GM12801 (cell line): ENCODE results near the gene ABCA13.

Experiments
- TF ChIP-seq, protein P1 (sequence below): IDR thresholded peaks from one replicate; pipeline ENCODE4 v1.5.1; 2011; ENCODE audit warnings: control low read depth; ENCODE audit not compliant: insufficient read length; ENCODE audit errors: extremely low read depth

The ABCA13 gene

DNA sequence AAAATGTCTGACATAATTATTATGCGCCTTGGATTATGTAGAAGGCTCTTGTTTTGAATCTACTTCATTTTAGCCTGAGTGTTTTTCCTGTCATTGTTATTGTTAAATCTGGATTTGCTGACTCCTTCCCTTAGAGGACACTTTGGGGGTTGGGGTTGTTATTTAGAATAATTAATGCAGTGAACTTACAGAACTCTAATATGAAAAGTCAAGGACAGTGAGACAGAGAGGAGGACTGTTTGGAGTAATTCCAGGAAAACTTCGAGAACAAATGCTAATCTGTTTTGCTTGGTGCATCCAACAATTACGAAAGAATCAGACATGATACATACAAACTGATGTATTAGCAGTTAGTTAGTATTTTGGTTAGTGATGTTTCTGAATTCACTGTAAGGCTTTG lies 146.1 kb downstream of the ABCA13 start:
- TF ChIP-seq, protein P1, sequence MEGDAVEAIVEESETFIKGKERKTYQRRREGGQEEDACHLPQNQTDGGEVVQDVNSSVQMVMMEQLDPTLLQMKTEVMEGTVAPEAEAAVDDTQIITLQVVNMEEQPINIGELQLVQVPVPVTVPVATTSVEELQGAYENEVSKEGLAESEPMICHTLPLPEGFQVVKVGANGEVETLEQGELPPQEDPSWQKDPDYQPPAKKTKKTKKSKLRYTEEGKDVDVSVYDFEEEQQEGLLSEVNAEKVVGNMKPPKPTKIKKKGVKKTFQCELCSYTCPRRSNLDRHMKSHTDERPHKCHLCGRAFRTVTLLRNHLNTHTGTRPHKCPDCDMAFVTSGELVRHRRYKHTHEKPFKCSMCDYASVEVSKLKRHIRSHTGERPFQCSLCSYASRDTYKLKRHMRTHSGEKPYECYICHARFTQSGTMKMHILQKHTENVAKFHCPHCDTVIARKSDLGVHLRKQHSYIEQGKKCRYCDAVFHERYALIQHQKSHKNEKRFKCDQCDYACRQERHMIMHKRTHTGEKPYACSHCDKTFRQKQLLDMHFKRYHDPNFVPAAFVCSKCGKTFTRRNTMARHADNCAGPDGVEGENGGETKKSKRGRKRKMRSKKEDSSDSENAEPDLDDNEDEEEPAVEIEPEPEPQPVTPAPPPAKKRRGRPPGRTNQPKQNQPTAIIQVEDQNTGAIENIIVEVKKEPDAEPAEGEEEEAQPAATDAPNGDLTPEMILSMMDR = no peak

DNA sequence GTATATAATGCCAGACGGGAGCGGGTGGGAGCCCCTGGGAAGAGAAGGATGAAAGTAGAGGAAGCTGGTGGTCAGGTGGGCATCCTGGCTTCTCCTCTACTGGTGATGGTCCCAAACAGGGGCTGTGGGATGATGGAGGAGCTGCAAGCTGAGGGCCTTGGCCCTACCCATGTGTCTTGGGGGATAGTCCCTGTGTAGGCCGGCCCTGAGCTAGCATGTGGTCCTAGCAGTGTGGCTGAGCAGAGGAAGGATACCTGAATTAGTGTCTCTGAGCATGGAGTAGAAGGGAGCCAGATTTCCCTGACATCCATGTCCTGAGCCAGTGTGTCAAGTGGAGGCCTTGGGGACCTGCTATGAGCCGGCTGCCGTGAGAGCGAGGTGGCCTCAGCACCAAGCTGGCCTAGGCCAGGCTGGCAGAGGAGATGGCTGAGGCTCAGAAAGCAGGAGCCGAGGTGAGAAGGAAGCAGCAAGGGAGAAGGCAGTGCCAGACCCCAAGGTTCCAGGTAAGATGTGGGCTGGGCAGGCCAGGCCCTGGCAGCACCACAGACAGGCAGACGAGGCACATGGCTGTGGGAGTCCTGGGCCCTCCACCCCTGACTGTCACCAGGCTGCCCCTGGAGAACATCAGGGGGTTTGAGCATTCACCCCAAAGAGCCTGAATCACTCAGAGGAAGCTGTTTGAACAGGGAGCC lies 150.2 kb downstream of the ABCA13 start:
- TF ChIP-seq, protein P1 = no peak

DNA sequence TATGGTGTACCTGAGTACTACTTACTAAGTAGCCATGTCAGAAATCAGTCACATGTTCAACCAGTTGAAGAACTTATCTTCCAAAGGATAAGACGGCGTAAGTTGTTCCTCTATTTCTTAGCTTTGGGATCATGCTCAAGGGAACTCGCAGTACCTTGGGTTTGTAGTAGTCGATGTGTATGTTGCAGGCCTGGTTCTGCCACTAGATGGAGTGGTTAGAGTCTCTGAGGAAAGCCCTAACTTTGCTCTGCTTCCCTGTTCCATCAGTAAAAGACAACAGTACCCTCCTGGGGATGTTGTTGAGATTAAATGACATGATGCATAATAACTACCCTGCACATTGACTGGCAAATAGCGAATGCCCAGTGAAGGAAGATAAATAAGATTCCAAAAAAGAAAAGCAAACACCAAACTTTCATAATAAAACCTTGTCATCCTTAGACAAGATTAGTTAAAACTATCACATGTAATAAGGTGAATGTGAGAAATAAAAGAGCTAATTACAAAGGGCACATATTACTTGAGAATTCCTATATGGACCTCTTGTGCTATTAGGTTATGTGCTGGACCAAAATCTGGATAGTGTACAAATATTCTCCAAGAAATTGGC lies 165.9 kb downstream of the ABCA13 start:
- TF ChIP-seq, protein P1 = no peak

DNA sequence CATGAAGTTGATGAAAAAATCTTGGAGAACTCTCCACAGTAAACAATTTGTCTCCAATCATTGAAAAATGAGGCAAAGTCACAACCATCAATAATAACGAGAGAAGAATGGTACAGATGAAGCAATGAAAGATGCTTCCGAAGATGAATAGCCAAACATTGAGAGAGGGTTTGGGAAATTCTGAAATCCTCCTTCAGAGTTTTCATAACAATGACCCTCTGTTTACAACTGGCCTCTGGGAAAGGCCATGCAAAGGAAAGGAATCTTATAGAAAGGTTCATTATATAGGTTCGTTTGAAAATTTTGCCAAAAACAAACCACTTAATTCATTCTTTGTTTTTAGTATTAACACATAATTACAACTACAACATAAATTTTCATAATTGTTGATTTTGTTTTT lies 166.5 kb downstream of the ABCA13 start:
- TF ChIP-seq, protein P1 = no peak

DNA sequence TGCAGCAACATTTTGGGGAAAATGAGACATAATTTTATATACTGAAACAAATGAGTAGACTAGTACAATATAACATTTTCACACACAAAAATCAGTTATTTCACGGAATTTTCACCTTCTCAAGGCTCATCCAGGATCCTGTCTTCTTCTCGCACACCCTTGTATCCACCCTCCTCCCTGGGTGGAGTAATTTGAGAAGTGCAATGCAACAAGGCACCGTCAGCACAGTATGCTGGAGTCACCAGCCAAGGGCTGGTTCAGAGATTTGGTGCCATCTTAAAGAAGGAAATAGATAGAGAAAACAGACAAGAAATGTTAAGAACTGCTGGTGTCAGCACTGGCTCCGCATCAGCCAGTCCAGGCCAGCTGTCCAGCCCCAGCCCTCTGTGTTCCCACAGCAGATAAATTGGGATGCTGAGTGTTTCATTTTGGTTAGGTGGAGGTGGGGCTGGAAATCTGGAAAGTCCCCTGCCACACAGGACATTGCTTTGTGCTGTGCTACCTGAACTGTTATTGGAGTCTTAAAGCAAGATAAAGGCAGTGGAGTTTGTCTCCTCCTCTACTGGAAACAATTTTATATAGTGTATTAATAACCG lies 176.1 kb downstream of the ABCA13 start:
- TF ChIP-seq, protein P1 = no peak

DNA sequence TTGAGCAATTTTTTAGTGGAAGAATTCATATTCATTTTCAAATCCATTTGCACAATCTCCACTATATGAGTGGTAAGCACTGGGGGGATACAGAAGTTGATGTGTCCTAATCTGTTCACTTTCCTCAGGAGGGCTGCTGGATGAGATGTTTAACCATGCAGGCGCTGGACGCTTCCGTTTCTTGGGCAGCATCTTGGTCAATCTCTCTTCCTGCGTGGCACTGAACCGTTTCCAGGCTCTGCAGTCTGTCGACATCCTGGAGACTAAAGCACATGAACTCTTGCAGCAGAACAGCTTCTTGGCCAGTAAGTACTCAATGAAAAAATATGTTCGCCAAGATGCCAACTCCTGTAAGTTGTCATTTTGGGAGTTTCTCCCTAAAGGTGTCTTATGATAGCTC lies 179.3 kb downstream of the ABCA13 start:
- TF ChIP-seq, protein P1 = no peak

DNA sequence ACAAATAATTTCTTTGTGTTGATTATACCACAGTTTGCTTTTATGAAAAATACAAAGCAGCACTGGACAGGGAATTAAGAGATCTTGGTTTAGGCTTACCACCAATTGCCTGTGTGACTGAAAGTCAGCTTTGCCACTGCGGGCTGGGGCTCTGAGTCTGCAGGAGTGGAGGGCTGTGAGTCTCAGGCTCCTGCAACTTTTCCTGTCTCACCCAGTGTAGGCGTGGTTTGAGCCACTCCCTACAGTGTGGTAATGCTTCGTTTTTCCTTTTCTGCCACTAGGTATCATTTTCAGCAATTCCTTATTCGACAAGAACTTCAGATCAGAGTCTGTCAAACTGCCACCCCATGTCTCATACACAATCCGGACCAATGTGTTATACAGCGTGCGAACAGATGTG lies 180.6 kb downstream of the ABCA13 start:
- TF ChIP-seq, protein P1 = no peak
